Body of pancreas (tissue), 4 donors: ENCODE data around the gene NCOA3.

Experiments used
- POLR2A ChIP-seq, 3 donors: fragments of 450-650 bp; IDR thresholded peaks; one replicate each; pipeline ENCODE4 v1.6.1; 2016; ENCODE audit warnings: antibody characterized with exemption in 3 of 3, mild to moderate bottlenecking in 2 of 3
- TF ChIP-seq, protein P1 (sequence below), 7 experiments: fragments of 450-650 bp in 4 of 7; fragments of 200-600 bp in 3 of 7; sonication (generic) in 3 of 7; IDR thresholded peaks; one replicate each; pipeline ENCODE4 v1.5.1; 2016 to 2019; ENCODE audit warnings: antibody characterized with exemption in 7 of 7

DNA sequence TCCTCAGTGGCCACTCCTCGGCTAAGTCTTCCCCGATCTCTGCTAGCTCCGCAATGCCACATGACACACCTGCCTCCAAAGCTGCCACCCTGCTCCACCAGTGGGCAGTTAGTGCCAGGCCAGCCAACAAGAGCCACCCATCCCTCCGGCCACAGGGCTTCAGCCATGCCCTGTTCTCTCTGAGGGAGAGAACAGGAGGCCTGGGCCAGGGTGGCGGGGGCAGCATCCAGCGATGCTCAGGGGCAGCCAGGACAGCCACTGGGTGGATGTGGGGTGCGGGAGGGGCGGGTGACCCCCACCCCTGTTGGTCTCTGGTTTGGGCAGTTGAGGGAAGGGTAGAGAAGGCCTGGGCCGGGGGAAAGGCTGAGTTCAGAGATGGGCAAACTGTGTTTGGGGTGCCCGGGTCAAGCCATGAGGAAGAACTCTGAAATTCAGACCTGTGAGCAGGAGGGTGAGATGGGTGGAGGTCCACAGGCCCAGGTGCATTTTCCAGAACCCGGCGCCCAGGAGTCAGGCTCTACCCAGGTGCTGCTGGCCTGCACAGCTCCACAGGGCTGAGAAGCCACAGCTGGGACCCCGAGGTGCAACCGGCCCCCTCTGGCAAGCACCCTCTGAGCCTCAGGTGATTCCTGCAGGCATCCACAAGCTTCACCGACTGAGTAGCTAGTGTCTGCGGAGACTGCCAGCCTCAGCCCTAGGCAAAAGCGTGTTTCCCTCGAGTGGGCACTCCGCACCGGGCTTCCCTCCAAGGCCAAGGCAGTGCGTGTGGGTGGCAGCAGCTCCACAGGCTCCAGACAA lies 192.5 kb downstream of the NCOA3 start:
- TF ChIP-seq, protein P1, sequence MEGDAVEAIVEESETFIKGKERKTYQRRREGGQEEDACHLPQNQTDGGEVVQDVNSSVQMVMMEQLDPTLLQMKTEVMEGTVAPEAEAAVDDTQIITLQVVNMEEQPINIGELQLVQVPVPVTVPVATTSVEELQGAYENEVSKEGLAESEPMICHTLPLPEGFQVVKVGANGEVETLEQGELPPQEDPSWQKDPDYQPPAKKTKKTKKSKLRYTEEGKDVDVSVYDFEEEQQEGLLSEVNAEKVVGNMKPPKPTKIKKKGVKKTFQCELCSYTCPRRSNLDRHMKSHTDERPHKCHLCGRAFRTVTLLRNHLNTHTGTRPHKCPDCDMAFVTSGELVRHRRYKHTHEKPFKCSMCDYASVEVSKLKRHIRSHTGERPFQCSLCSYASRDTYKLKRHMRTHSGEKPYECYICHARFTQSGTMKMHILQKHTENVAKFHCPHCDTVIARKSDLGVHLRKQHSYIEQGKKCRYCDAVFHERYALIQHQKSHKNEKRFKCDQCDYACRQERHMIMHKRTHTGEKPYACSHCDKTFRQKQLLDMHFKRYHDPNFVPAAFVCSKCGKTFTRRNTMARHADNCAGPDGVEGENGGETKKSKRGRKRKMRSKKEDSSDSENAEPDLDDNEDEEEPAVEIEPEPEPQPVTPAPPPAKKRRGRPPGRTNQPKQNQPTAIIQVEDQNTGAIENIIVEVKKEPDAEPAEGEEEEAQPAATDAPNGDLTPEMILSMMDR (IDR thresholded peaks at IDR 0.05) = no peak
- no peak for TF ChIP-seq POLR2A (IDR thresholded peaks at IDR 0.05)
